Measurements from ENCODE around the gene OR4D2.

DNA sequence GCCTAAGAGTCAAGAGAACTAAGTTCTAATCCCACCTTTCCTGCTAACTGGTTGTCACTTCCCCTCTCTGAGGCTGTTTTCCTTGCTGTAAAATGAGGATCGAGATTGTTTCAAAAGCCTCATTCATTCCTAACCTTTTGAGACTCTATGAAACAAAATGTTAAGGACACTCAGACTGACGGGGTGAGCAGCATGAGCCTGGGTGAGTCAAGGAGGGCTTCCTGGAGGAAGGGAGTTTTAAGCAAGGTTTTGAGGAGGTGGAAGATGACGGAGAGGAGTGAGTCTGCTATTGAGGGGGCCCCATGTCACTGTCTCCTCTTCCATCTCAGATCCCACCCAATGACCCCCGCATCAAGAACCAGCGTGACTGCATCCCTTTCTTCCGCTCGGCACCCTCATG is 29.8 kb downstream of the OR4D2 start:
- TF ChIP-seq EP300 (IDR thresholded peaks at IDR 0.05), result no peak
- TF ChIP-seq, protein P1, sequence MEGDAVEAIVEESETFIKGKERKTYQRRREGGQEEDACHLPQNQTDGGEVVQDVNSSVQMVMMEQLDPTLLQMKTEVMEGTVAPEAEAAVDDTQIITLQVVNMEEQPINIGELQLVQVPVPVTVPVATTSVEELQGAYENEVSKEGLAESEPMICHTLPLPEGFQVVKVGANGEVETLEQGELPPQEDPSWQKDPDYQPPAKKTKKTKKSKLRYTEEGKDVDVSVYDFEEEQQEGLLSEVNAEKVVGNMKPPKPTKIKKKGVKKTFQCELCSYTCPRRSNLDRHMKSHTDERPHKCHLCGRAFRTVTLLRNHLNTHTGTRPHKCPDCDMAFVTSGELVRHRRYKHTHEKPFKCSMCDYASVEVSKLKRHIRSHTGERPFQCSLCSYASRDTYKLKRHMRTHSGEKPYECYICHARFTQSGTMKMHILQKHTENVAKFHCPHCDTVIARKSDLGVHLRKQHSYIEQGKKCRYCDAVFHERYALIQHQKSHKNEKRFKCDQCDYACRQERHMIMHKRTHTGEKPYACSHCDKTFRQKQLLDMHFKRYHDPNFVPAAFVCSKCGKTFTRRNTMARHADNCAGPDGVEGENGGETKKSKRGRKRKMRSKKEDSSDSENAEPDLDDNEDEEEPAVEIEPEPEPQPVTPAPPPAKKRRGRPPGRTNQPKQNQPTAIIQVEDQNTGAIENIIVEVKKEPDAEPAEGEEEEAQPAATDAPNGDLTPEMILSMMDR (IDR thresholded peaks at IDR 0.05), result no peak
